PC-3 (cell line): ENCODE results near the gene TOP2A.

Experiments used
- EZH2phosphoT487 ChIP-seq: fragments of 300-600 bp; sonication (generic); IDR thresholded peaks from 2 replicates; pipeline ENCODE4 v1.6.1; 2018; ENCODE audit warnings: mild to moderate bottlenecking, antibody characterized with exemption, low read length, borderline replicate concordance
- TF ChIP-seq, protein P1 (sequence below): fragments of 300-600 bp; sonication (generic); conservative IDR thresholded peaks from 2 replicates; pipeline ENCODE4 v1.5.1; 2017; ENCODE audit warnings: antibody characterized with exemption, low read depth, mild to moderate bottlenecking, low read length

- TF ChIP-seq, protein P1, sequence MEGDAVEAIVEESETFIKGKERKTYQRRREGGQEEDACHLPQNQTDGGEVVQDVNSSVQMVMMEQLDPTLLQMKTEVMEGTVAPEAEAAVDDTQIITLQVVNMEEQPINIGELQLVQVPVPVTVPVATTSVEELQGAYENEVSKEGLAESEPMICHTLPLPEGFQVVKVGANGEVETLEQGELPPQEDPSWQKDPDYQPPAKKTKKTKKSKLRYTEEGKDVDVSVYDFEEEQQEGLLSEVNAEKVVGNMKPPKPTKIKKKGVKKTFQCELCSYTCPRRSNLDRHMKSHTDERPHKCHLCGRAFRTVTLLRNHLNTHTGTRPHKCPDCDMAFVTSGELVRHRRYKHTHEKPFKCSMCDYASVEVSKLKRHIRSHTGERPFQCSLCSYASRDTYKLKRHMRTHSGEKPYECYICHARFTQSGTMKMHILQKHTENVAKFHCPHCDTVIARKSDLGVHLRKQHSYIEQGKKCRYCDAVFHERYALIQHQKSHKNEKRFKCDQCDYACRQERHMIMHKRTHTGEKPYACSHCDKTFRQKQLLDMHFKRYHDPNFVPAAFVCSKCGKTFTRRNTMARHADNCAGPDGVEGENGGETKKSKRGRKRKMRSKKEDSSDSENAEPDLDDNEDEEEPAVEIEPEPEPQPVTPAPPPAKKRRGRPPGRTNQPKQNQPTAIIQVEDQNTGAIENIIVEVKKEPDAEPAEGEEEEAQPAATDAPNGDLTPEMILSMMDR, result no peak
- no peak for TF ChIP-seq EZH2phosphoT487
Measured at GRCh38 chr17:40345161-40345993, 72.3 kb downstream of the TOP2A start.
